Measurements from ENCODE around the gene KDM5C.

The KDM5C gene

GRCh38 chrX:53224860-53225797, at the start of gene KDM5C:
KDM5C (minus strand) TSS chrX:53225207; CDS start chrX:53224889, 318 bp downstream.
- peak; percentile 81 to 82 for DNase-seq

GRCh38 chrX:53272808-53273337, 47.9 kb upstream of the KDM5C start:
- no peak for DNase-seq

DNA sequence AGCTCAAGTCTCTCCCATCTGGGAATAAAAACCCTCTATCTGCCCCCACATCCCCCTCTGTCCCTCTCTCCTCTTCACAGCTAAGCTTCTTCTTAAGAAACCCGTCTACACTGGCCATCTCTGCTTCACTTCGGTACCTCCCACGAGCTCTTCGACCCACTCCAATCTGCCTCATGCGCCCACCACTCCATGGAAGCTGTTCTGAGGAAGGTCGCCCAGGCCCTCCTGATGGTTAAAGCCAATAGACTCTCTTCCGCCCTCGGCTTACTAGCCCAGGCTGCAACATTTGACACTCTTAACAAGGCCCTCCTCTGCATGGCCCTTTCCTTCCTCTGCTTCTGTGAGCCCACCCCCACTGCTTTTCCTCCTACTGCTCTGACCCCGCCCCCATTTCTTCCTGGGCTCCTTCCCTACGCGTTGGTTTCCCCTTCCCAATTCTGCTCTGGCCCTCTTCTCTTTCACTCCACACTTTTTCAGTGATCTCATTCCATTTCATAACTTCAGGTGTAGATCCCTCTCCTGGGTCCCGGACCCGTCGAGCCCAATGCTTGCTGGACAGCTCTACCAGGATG, 44.6 kb upstream of the KDM5C start:
- no peak for DNase-seq

DNA sequence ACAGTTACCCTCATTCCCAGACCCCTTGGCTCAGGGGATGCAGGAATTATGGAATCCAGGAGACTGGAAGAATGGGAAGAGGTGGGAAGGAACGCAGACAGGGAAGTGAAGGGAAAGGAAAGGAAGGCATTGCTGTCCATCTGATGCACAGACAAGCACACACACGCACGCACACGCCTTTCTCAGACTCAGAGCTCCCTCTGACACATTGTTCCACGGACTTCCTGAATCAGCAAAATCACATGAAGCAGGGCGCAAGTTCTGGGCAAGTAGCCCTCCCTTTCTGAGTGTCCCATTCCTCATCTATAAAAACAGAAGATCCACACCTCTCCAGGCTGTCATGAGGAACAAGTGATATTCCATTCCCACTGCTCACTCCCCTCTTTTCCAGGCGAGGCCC, 43.2 kb upstream of the KDM5C start:
- no peak for DNase-seq

GRCh38 chrX:53266914-53267313, 41.9 kb upstream of the KDM5C start:
- no peak for DNase-seq

DNA sequence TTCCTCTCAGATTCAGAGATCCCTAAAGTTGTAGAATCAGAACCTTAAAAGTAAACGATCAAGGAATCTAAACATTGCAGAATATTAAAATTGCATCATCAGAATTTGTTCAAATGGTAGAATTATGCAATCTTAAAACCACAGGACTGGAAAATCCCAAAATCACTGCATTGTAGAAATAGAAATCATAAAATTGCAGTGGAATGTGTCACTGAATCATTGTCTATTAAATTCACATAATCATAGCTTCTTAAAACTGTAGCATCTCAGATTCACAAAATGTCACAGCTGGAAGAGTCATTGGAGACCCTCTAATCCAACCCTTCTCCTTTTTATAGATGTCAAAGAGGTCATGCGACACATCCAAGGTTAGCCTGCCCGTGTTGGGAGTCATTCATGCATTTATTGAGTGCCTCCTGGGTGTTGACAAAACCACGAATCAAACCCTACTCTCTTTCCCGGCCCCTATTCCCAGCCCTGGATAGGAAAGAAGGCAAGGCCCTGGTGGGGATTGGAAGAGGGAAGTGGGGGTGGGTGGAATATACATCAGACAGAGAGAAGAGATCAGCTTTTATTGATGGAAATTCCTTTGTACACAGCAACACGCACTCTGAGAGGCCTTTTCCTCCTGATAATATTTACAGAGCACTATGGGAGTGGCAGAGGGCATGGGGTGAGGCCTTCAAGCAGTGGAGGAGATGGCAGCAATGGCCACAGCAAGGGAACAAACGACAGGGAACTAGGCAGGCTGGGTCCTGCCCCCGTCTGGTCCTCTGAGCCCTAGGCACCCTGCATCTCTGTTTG, 41.0 kb upstream of the KDM5C start:
- no peak for DNase-seq

DNA sequence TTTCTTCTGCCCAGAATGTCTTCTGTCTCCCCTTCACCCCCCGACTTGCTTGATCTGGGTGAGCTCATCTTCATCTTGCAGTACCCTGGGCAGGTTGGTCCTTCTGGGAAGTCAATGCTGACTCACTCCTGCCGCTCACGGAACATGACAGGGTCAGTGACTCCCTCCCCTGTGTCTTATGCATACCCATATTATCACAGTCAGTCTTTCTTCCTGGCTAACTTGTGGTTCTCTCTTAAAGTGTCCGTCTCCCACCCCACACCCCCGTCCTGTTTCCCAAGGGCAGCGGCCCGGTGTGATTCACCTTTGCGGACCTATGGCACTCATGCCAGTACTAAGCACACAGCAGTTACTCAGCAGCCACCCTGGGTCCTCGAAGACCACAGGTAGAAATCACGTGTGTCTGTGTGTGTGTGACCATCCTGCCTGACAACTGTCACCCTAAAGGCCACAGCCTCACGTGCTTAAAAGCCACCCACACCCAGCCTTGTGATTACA, 38.6 kb upstream of the KDM5C start:
- peak; percentile 22 to 29 for DNase-seq

DNA sequence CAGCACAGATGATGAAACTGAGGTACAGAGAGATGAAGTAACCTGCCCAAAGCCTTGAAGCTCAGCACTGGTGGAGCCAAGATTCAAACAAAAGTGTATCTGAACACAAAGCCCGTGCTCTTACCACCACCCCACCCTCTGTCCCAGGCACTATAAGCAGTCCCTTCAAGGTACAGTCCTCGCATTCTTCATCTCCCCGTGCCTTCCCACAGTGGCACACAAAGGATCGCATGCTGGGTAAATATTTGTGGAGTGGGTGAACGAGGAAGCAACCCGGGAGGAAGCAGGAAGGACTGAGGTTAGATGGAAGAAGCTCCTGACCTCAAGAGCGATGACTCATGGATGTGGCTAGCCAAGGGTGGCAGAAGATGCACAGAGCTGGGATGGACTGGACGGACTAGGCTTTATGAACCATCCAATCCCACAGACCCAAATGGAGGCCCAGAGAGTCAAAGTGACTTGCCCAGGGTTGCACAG, 37.9 kb upstream of the KDM5C start:
- DNase-seq = peak; percentile 13 to 18

- no peak for DNase-seq
Measured at GRCh38 chrX:53262189-53262917, 37.3 kb upstream of the KDM5C start.

- no peak for DNase-seq
Measured at GRCh38 chrX:53261355-53261972, 36.5 kb upstream of the KDM5C start.

DNA sequence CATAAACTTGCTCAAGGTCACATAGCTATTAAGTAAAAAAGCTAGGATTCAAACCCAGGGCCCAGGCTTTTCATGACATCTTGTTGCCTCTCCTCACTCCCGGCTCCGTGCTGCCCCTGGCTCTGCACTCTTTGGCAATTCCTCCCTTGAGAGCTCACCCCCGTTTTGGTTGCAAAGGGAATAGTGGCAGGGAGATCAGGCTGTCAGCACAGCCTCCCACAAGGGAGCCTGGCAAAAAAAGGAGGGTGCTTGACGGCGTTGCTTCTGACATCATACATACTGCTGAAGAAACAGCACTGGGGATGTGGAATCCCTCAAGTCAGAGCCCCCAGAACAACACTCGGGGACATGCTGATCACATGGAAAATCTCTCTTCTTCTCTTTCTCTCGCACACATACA, 35.8 kb upstream of the KDM5C start:
- DNase-seq = no peak

DNA sequence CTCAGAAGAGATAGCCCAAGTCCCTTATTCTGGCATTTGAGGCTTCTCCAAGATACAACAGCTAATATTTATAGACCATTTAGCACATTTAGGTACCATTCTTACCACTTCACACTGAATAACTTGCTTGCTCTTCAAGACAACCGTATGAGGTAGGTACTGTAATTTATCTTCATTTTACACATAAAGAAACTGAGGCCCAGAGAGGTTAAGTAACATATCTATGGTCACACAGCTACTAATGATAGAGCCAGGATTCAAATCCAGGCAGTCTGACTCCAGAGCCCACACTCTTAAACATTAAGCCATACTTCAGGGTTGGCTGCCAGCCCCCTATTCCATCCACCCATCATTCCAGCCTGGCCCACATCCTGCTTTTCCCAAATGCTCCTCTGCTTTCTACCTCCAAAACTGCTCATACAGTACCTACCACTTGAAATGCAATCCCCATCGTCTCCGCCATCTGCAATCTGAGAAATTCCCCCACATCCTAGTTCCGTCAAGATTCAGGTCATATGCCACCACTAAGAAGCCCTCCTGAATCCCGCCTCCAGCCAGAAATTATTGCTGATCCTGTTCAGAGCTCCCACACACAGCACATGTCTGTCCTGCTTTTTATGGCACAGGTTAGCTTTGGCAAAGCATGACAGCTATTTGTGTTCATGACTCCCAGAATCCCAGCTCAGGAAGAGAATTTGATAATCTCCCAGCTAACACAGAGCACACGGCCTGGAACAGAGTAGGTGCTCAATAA, 32.8 kb upstream of the KDM5C start:
- DNase-seq = no peak

DNA sequence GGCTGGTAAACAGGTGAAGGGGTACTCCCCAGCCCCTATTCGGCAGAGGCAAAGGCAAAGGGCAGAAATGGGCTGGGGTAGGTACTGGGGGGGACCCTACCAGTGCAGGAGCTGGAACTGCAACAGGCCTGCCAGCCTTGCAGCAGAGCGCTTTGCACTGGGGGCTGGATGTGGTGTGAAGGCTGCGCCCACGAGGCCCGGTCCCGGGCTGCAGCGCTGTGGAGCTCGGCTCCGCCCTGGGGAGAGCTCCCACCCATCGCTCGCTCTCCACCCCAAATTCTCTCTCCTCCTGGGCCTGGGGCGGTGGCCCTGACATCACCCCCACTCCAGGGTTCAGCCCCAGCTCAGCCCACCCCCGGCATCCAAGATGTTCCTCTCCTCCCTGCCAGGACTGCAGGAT, 32.2 kb upstream of the KDM5C start:
- no peak for DNase-seq

DNA sequence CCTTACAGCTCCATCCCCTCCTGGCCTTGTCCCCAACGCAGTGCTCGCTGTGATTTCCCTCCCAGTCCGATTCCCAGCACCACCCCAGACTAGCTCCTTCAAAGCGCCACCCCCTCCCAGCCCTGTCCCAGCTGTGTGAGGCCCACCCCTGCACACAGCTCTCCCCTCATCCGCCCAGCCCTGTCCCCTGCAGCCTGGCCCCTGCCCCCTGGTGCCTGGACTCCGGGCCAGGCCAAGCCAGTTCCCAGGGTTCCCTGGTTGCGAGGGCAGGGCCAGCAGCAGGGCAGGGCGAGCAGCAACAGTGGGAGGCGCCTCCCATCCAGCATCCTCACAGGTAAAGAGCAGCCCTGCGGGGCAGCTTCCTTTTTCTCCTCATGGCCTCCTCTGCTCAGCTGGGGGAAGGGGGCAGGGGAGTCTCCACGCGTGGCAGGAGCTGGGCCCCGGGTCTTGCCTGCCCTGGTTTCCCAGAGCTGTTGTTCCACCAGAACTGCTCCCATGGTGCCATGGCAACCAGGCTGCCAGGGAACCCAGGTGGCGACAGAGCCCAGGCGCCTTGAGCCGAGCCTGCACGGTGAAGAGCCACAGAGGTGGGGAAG, 31.5 kb upstream of the KDM5C start:
- DNase-seq = no peak

DNA sequence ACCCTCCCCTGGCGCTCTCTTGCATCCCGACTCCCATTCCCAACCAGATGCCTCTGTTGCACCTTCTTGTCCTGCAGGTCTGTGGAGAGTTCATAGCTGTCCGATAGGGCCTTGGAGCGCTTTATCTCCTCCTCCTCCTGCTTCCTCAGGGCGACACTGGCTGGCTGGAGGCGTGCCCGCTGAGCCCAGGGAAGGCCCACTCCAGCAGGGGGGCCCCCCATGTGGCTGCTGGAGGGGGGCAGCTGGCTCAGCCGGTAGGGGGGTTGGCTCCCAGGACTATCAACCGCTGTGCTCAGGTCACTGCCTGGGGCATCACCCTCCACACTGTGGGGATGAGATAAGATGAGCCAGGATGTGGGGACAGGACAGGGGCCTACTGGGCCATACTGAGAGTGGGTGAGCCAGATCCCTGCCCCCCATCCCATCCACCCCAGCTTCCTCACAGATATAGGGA, 30.8 kb upstream of the KDM5C start:
- no peak for DNase-seq

GRCh38 chrX:53254570-53255461, 29.8 kb upstream of the KDM5C start:
- DNase-seq = no peak

GRCh38 chrX:53253293-53254020, 28.4 kb upstream of the KDM5C start:
- no peak for DNase-seq

GRCh38 chrX:53251307-53251706, 26.3 kb upstream of the KDM5C start:
- DNase-seq = no peak

DNA sequence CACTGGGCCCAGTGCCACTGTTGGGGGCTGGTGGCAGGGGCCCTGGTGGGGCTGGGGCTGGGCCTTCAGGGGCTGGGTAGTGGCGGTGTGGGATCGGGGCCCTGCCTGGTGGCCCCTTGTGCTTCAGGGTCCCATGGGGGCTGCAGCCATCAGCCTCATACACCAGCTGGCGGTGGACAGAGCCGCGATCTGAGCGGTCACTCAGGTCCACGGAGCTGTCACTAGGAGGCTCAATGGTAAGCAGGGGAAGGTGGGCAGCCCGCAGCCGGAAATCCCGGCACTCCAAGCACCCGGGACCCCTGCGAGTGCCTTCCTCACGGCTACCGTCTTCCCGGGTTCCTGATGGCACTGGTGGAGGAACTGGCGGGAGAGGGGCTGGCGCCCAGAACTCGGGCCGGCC, 25.5 kb upstream of the KDM5C start:
- DNase-seq = no peak
